ENCODE results near the gene RPL13.

DNA sequence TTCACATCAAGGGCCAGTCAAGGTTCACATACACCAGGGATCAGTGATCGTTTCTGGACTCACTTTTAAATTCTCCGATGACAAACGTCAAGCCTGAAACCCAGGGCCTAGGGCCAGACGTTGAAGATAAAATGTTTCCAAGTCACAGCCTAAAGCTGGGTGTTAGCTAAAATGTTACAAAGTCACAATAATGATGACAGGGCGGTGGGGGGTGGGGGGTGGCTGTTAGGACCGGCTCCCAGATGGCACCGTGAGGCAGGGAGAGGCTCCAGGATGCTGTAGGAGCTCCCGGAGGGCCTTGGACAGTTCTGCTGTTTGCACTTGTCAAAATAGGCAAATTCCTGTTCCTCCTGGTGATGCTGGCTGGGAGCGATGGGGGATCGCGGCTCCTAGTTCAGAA is 16.4 kb upstream of the RPL13 start:
- TF ChIP-seq POLR2AphosphoS5 (IDR thresholded peaks at IDR 0.05; ENCODE audit: borderline replicate concordance, low read depth, low read length) (no peak), EZH2 (IDR thresholded peaks at IDR 0.05) (no peak), FOXP2 (optimal IDR thresholded peaks at IDR 0.05; ENCODE audit: control extremely low read depth, extremely low read length, insufficient read depth) (no peak)

Data from SK-N-MC (cell line).